Keratinocyte (primary cell): ENCODE data around the gene DESI2. TPM values are rescaled to one million over a fixed set of nuclear protein-coding genes. Genes with fewer than 3 reads are reported as not detected.

Experiments
- DNase-seq: peaks from one replicate; pipeline ENCODE4 v3.0.0-alpha.2; 2011; ENCODE audit warnings: low read depth, missing footprints, low spot score
- FAIRE-seq: peaks from 2 replicates; lab custom pipeline; 2011; peaks lifted over from hg19 to GRCh38; lab: Jason Lieb, UNC
- H2AFZ ChIP-seq: 2 replicates; pipeline ENCODE4 v1.6.0; 2012; ENCODE audit warnings: low read length, control low read depth, inconsistent platforms; ENCODE audit not compliant: control insufficient read depth
- H3K27ac ChIP-seq: 2 replicates; pipeline ENCODE4 v1.5.1; 2011; ENCODE audit warnings: low read length; ENCODE audit not compliant: control insufficient read depth, insufficient read depth
- H3K27me3 ChIP-seq: 3 replicates; pipeline ENCODE4 v1.6.0; 2011; ENCODE audit warnings: low read length; ENCODE audit not compliant: control insufficient read depth, insufficient read depth; ENCODE audit errors: extremely low read depth
- H3K36me3 ChIP-seq, 2 experiments: 2 replicates in 1 of 2; 3 replicates in 1 of 2; pipeline ENCODE4 v1.5.1; 2011; ENCODE audit warnings: low read length in 2 of 2, mild to moderate bottlenecking in 1 of 2; ENCODE audit not compliant: control insufficient read depth in 2 of 2, insufficient read depth in 2 of 2; ENCODE audit errors: extremely low read depth in 1 of 2
- H3K4me1 ChIP-seq: 3 replicates; pipeline ENCODE4 v1.5.1; 2011; ENCODE audit warnings: low read length; ENCODE audit not compliant: control insufficient read depth, insufficient read depth; ENCODE audit errors: extremely low read depth
- H3K4me2 ChIP-seq: 3 replicates; pipeline ENCODE4 v1.6.0; 2011; ENCODE audit warnings: low read depth, low read length; ENCODE audit not compliant: control insufficient read depth, insufficient read depth; ENCODE audit errors: extremely low read depth
- H3K4me3 ChIP-seq, 3 experiments: fragments of 200-600 bp in 1 of 3; sonication (generic) in 1 of 3; 2 replicates in 2 of 3; 3 replicates in 1 of 3; pipeline ENCODE4 v1.5.1; 2011 to 2016; ENCODE audit warnings: low read length in 3 of 3, mild to moderate bottlenecking in 3 of 3, control low read depth in 2 of 3, inconsistent platforms in 1 of 3, low read depth in 1 of 3, mixed read lengths in 1 of 3, mixed run types in 1 of 3, moderate library complexity in 1 of 3; ENCODE audit not compliant: control insufficient read depth in 2 of 3, insufficient read depth in 2 of 3; ENCODE audit errors: extremely low read depth in 1 of 3
- H3K79me2 ChIP-seq: 2 replicates; pipeline ENCODE4 v1.6.0; 2012; ENCODE audit warnings: low read length; ENCODE audit not compliant: control insufficient read depth, insufficient read depth
- H3K9ac ChIP-seq: 3 replicates; pipeline ENCODE4 v1.6.0; 2011; ENCODE audit warnings: low read length; ENCODE audit not compliant: control insufficient read depth, insufficient read depth; ENCODE audit errors: extremely low read depth
- H3K9me1 ChIP-seq: 3 replicates; pipeline ENCODE4 v1.6.0; 2011; ENCODE audit warnings: low read length; ENCODE audit not compliant: control insufficient read depth, insufficient read depth; ENCODE audit errors: extremely low read depth
- H3K9me3 ChIP-seq: 2 replicates; pipeline ENCODE4 v1.5.1; 2012; ENCODE audit warnings: low read depth, low read length; ENCODE audit not compliant: control insufficient read depth
- H4K20me1 ChIP-seq: 3 replicates; pipeline ENCODE4 v1.6.0; 2011; ENCODE audit warnings: low read length; ENCODE audit not compliant: control insufficient read depth, insufficient read depth; ENCODE audit errors: extremely low read depth
- EZH2 ChIP-seq: IDR thresholded peaks from one replicate; pipeline ENCODE4 v1.6.1; 2012; ENCODE audit warnings: inconsistent platforms, mild to moderate bottlenecking, low read length, moderate library complexity
- dilution Hi-C: fragments of 300-500 bp; cut with MboI; formaldehyde crosslinking; loops from one replicate; pipeline ENCODE4 v1.7.0; 2020; ENCODE audit warnings: low sequenced_read_pairs; ENCODE audit not compliant: extremely low pct_ligation_motif_present
- polyA plus RNA-seq, 5 experiments: library from polyadenylated mRNA; depleted of rRNA in 3 of 5; stranded (reverse) in 3 of 5; stranded (forward) in 1 of 5; unstranded in 1 of 5; fragments of >200 nt; gene quantifications; 1 replicate in 1 of 5; 2 replicates in 3 of 5; 3 replicates in 1 of 5; pipeline versions ENCODE4 v1.2.1 to v1.2.3, GENCODE V29; 2011 to 2012; ENCODE audit warnings: missing spikeins in 2 of 5, low read depth in 1 of 5, low replicate concordance in 1 of 5
- TF ChIP-seq, protein P1 (sequence below), 3 experiments: IDR thresholded peaks in 1 of 3; conservative IDR thresholded peaks in 1 of 3; optimal IDR thresholded peaks in 1 of 3; 2 replicates in 2 of 3; 3 replicates in 1 of 3; pipeline versions ENCODE3 to v1.5.1; 2011; ENCODE audit warnings: low read length in 3 of 3, mild to moderate bottlenecking in 3 of 3, moderate library complexity in 2 of 3, control low read depth in 1 of 3, inconsistent platforms in 1 of 3; ENCODE audit not compliant: insufficient read depth in 2 of 3; ENCODE audit errors: extremely low read depth in 1 of 3

DESI2 gene
- polyA plus RNA-seq, 1 donor (not counting 4 experiments of a cell fraction or from before 2014, with no cell fraction given): 33.9 TPM

GRCh38 chr1:244727871-244728474 lies 75.0 kb downstream of the DESI2 start:
- TF ChIP-seq EZH2: no peak
- TF ChIP-seq, protein P1, sequence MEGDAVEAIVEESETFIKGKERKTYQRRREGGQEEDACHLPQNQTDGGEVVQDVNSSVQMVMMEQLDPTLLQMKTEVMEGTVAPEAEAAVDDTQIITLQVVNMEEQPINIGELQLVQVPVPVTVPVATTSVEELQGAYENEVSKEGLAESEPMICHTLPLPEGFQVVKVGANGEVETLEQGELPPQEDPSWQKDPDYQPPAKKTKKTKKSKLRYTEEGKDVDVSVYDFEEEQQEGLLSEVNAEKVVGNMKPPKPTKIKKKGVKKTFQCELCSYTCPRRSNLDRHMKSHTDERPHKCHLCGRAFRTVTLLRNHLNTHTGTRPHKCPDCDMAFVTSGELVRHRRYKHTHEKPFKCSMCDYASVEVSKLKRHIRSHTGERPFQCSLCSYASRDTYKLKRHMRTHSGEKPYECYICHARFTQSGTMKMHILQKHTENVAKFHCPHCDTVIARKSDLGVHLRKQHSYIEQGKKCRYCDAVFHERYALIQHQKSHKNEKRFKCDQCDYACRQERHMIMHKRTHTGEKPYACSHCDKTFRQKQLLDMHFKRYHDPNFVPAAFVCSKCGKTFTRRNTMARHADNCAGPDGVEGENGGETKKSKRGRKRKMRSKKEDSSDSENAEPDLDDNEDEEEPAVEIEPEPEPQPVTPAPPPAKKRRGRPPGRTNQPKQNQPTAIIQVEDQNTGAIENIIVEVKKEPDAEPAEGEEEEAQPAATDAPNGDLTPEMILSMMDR (optimal IDR thresholded peaks at IDR 0.05 in 1 of 3, IDR thresholded peaks at IDR 0.05 in 1 of 3, conservative IDR thresholded peaks at IDR 0.05 in 1 of 3; ENCODE audit: extremely low read depth in 1 of 3, insufficient read depth in 2 of 3, low read length in 3 of 3): no peak
- Histone ChIP-seq H3K27me3 (no peaks in the 10 kb centered on the region), H3K4me2 (no peak overlapping the region), H4K20me1 (no peaks in the 10 kb centered on the region), H3K4me1 (no peaks in the 10 kb centered on the region), H3K9ac (no peak overlapping the region), H3K9me3 (no peaks in the 10 kb centered on the region), H3K79me2 (no peaks in the 10 kb centered on the region), H3K36me3 (no peaks in the 10 kb centered on the region), H3K4me3 (no peak overlapping the region), H3K27ac (no peak overlapping the region), H2AFZ (no peak overlapping the region), H3K9me1 (no peaks in the 10 kb centered on the region)
- no peak for FAIRE-seq
- dilution Hi-C loops: no loop called here
- no peak for DNase-seq

DNA sequence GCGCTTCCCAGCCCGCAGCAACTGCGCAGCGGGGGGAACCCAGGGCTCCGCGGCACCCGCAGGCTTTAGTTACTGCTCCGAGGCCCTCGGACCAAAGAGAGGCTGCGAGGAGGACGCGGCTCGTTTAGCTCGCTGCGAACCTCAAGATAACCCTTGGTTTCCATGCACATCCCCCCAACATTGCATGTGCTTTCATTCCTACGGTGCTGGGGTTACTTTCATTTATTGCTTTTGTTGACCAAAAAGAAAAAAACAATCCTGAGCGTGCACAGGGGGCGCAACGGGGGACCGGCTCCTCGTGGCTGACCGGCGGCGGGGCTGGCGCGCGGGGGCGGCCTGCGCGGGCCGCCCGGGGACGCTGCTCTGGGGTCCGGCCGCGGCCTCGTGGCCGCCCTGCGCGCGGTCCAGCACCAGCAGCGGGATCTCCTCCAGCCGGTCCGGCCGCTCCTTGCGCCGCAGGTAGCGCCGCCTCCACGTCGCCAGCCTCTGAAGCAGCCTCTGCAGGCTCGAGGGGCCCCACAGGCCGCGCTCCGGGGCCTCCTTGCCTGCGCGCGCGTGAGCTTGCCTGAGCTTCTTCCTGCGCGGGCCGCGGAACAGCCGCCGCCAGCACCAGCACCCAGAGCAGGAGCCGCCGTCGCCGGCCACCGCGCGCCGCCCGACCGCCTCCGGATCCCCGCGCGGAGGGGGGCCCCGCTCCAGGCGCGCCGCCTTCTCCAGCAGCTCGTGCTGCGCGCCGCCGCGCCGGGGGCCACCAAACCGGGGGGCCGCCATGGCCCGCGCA lies 77.4 kb downstream of the DESI2 start:
- Histone ChIP-seq H3K4me3 (peak overlapping the region; percentile 26 to 74 (median 51)), H3K9me3 (peaks cover 9% of the 10 kb centered on the region), H3K4me2 (peak overlapping the region; percentile 74), H3K36me3 (no peaks in the 10 kb centered on the region), H3K9me1 (no peaks in the 10 kb centered on the region), H3K4me1 (no peaks in the 10 kb centered on the region), H3K27ac (no peak overlapping the region), H4K20me1 (no peaks in the 10 kb centered on the region), H3K9ac (peak overlapping the region; percentile 48), H3K79me2 (no peaks in the 10 kb centered on the region), H2AFZ (peak overlapping the region; percentile 70), H3K27me3 (no peaks in the 10 kb centered on the region)
- DNase-seq: no peak
- no peak for FAIRE-seq
- TF ChIP-seq, protein P1 (optimal IDR thresholded peaks at IDR 0.05 in 1 of 3, IDR thresholded peaks at IDR 0.05 in 1 of 3, conservative IDR thresholded peaks at IDR 0.05 in 1 of 3; ENCODE audit: extremely low read depth in 1 of 3, insufficient read depth in 2 of 3, low read length in 3 of 3): no peak
- no peak for TF ChIP-seq EZH2
- dilution Hi-C loops: no loop called here
